SU-DHL-6 (cell line): ENCODE data around the gene TLR8.
"Not testable (repeated sequence)": the region's sequence is repeated elsewhere in the genome, so short reads cannot be mapped to it uniquely, and the experiment has no call there.

Experiments used
- H2AFZ ChIP-seq: fragments of 200-600 bp; sonication (generic); 2 replicates; pipeline ENCODE4 v1.6.1; 2014; ENCODE audit warnings: low read depth, mild to moderate bottlenecking, moderate library complexity, mixed read lengths, antibody characterized with exemption, low read length; ENCODE audit not compliant: severe bottlenecking
- H3F3A ChIP-seq: fragments of 200-600 bp; shearing (Covaris generic); 2 replicates; pipeline ENCODE4 v1.6.0; 2016; ENCODE audit warnings: antibody characterized with exemption, mild to moderate bottlenecking; ENCODE audit not compliant: insufficient read depth
- H3K27ac ChIP-seq: fragments of 200-600 bp; sonication (generic); 2 replicates; pipeline ENCODE4 v1.5.1; 2016; ENCODE audit warnings: low read depth, mild to moderate bottlenecking, low read length, moderate library complexity, mixed read lengths
- H3K27me3 ChIP-seq: fragments of 200-600 bp; sonication (generic), shearing (Covaris generic); 2 replicates; pipeline ENCODE4 v1.6.0; 2014; ENCODE audit warnings: mild to moderate bottlenecking, low read length
- H3K36me3 ChIP-seq: fragments of 200-600 bp; sonication (generic); 2 replicates; pipeline ENCODE4 v1.6.1; 2014; ENCODE audit warnings: mild to moderate bottlenecking, low read length, mixed read lengths
- H3K4me2 ChIP-seq: fragments of 300-600, 200-600 bp; shearing (Covaris generic), sonication (generic); 2 replicates; pipeline ENCODE4 v1.6.0; 2014; ENCODE audit warnings: low read length, low read depth, mild to moderate bottlenecking; ENCODE audit not compliant: poor library complexity, severe bottlenecking
- H3K4me3 ChIP-seq: fragments of 200-600 bp; sonication (generic); 2 replicates; pipeline ENCODE4 v1.5.1; 2014; ENCODE audit warnings: antibody characterized with exemption, low read length, mild to moderate bottlenecking, mixed read lengths; ENCODE audit not compliant: insufficient read depth, poor library complexity, severe bottlenecking
- H3K79me2 ChIP-seq: fragments of 200-600 bp; sonication (generic); 2 replicates; pipeline ENCODE4 v1.6.1; 2014; ENCODE audit warnings: mild to moderate bottlenecking, low read length, moderate library complexity; ENCODE audit not compliant: insufficient read depth
- H3K9ac ChIP-seq: fragments of 200-600 bp; sonication (generic); 2 replicates; pipeline ENCODE4 v1.7.0; 2014; ENCODE audit warnings: mild to moderate bottlenecking, low read length
- H3K9me2 ChIP-seq: fragments of 200-600 bp; sonication (generic); replicated peaks from 2 replicates; pipeline ENCODE4 v1.6.1; 2014; ENCODE audit warnings: low read length; ENCODE audit not compliant: insufficient read depth
- H3K9me3 ChIP-seq: fragments of 200-600 bp; sonication (generic); 2 replicates; pipeline ENCODE4 v1.6.1; 2014; ENCODE audit warnings: low read length, mixed read lengths; ENCODE audit not compliant: insufficient read depth
- H4K20me1 ChIP-seq: fragments of 200-600 bp; sonication (generic); 2 replicates; pipeline ENCODE4 v1.6.1; 2014; ENCODE audit warnings: low read depth, mild to moderate bottlenecking, antibody characterized with exemption, low read length, moderate library complexity, mixed read lengths
- CTCF ChIP-seq: fragments of 200-600 bp; sonication (generic); IDR thresholded peaks from one replicate; pipeline ENCODE4 v1.5.1; 2017; ENCODE audit warnings: antibody characterized with exemption, mild to moderate bottlenecking, low read length, moderate library complexity; ENCODE audit not compliant: insufficient read depth, poor library complexity, severe bottlenecking
- EZH2phosphoT487 ChIP-seq: fragments of 200-600 bp; sonication (generic), shearing (Covaris generic); conservative IDR thresholded peaks from 2 replicates; pipeline ENCODE4 v1.6.1; 2018; ENCODE audit warnings: mild to moderate bottlenecking, antibody characterized with exemption, low read length, moderate library complexity, mixed read lengths

Gene TLR8

DNA sequence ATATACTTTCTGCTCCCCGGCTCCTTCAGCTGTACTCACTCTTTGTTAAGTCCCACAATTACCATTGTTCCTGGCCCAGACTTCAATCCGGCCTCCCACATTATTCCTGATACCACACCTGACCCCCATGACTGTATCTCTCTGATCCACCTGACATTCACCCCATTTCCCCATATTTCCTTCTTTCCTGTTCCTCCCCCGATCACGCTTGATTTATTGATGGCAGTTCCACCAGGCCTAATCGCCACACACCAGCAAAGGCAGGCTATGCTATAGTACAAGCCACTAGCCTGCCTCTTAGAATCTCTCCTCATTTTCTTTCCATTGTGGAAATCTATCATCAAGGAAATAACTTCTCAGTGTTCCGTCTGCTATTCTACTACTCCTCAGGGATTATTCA, 37.2 kb downstream of the TLR8 start:
- H4K20me1 ChIP-seq, H3K9me2 ChIP-seq, H3K4me2 ChIP-seq, H3K36me3 ChIP-seq, H3K27me3 ChIP-seq, H2AFZ ChIP-seq, H3K4me3 ChIP-seq, H3K79me2 ChIP-seq, H3K9me3 ChIP-seq, H3K27ac ChIP-seq, H3F3A ChIP-seq, H3K9ac ChIP-seq: not testable (repeated sequence)

DNA sequence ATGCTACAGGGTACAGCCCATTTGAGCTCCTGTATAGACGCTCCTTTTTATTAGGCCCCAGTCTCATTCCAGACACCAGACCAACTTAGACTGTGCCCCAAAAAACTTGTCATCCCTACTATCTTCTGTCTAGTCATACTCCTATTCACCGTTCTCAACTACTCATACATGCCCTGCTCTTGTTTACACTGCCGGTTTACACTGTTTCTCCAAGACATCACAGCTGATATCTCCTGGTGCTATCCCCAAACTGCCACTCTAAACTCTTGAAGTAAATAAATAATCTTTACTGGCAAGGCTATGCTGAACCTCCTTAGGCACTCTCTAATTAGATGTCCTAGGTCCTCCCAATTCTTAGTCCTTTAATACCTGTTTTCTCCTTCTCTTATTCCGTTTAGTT, 38.0 kb downstream of the TLR8 start:
- H3K4me3 ChIP-seq, H2AFZ ChIP-seq, H4K20me1 ChIP-seq, H3K27ac ChIP-seq, H3K9me2 ChIP-seq, H3K4me2 ChIP-seq, H3K36me3 ChIP-seq, H3K9me3 ChIP-seq, H3K27me3 ChIP-seq, H3K79me2 ChIP-seq, H3K9ac ChIP-seq: not testable (repeated sequence)
- H3F3A ChIP-seq, result peaks cover 15% of the 10 kb centered on the region; the same call in 1 of the 2 replicates

DNA sequence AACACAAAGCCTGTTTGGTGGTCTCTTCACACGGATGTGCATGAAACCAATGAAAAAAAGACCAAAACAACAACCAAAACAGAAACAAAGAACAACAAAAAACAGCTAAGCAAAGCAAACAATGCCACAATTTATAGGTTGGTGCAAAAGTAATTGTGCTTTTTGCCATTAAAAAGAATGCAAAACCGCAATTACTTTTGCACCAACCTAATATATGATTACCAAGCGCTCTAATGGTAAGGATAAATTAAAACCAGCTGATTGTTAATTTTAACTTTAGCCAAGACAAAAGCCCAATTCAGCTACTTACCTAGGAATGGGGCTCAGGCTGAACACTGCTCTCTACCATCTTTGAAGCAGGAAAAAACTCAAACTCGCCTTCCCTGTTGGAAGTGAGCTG, 39.1 kb downstream of the TLR8 start:
- Histone ChIP-seq H3K4me2 (no peak overlapping the region), H3K9ac (no peak overlapping the region), H3K9me2 (no peaks in the 10 kb centered on the region), H3K27ac (no peak overlapping the region), H3K79me2 (no peaks in the 10 kb centered on the region; the same call in 1 of the 2 replicates), H3K36me3 (no peaks in the 10 kb centered on the region), H3K27me3 (no peaks in the 10 kb centered on the region), H4K20me1 (no peaks in the 10 kb centered on the region), H3K9me3 (no peaks in the 10 kb centered on the region), H2AFZ (no peak overlapping the region), H3K4me3 (no peak overlapping the region), H3F3A (peaks cover 17% of the 10 kb centered on the region)
- no peak for TF ChIP-seq EZH2phosphoT487
- TF ChIP-seq CTCF, result no peak

DNA sequence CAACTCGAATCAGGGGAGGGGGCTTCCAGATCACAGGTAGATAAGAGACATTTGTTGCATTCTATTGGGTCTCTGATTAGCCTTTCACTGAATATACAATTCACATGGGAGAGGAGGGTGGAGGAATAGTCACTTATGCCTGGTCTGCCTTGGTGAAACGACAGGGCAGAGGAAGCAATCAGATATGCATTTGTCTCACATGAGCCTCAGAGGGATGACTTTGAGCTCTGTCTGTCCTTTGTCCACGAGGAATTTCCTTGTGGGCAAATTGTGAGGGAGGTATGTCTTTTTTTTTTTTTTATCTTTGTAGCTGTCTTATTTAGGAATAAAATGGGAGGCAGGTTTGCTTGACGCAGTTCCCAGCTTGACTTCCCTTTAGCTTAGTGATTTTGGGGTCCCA, 40.0 kb downstream of the TLR8 start:
- H3K4me3 ChIP-seq, result no peak overlapping the region
- H3K36me3 ChIP-seq, result no peaks in the 10 kb centered on the region
- H2AFZ ChIP-seq, result no peak overlapping the region
- no peaks in the 10 kb centered on the region for H3K9me2 ChIP-seq
- no peak overlapping the region for H3K27ac ChIP-seq
- H3K9me3 ChIP-seq, result no peaks in the 10 kb centered on the region
- no peaks in the 10 kb centered on the region; the same call in 1 of the 2 replicates for H3K79me2 ChIP-seq
- no peak overlapping the region for H3K9ac ChIP-seq
- TF ChIP-seq CTCF, result no peak
- TF ChIP-seq EZH2phosphoT487, result no peak
- H3F3A ChIP-seq, result peaks cover 26% of the 10 kb centered on the region
- no peaks in the 10 kb centered on the region for H4K20me1 ChIP-seq
- H3K27me3 ChIP-seq, result no peaks in the 10 kb centered on the region
- H3K4me2 ChIP-seq, result no peak overlapping the region
